WTC11 (cell line): ENCODE results near the gene DNAH11. TPM values are rescaled to one million over a fixed set of nuclear protein-coding genes. Genes with fewer than 3 reads are reported as not detected.

Experiments used
- ATAC-seq: fragments of 200-7000 bp; cut with Tn5 transposase; 2 replicates; pipeline ENCODE4 v1.10.0; 2021; ENCODE audit warnings: mild to moderate bottlenecking, moderate library complexity
- CTCF ChIA-PET: fragments of 300-600 bp; sonication (Branson Sonifier 250); formaldehyde crosslinking; loops from one replicate; lab custom pipeline; 2021; ENCODE audit warnings: antibody characterized with exemption; lab: Charles Lee
- POLR2A ChIA-PET: fragments of 350-600 bp; sonication (Branson Sonifier 250); formaldehyde crosslinking; loops from one replicate; lab custom pipeline; 2021; ENCODE audit warnings: antibody characterized with exemption; lab: Charles Lee
- DNase-seq: peaks from one replicate; pipeline ENCODE4 v3.0.0; 2021; ENCODE audit warnings: low spot score
- H3K27ac Mint-ChIP-seq: 2 replicates; pipeline ENCODE4 v1.8.0; 2021; ENCODE audit warnings: mixed read lengths
- H3K27me3 Mint-ChIP-seq: 2 replicates; pipeline ENCODE4 v1.8.0; 2021; ENCODE audit warnings: low read depth, mild to moderate bottlenecking, moderate library complexity, mixed read lengths
- H3K36me3 Mint-ChIP-seq: 2 replicates; pipeline ENCODE4 v1.8.0; 2021; ENCODE audit warnings: mixed read lengths
- H3K4me1 Mint-ChIP-seq: 2 replicates; pipeline ENCODE4 v1.8.0; 2022; ENCODE audit warnings: mixed read lengths
- H3K4me3 Mint-ChIP-seq: 2 replicates; pipeline ENCODE4 v1.8.0; 2021; ENCODE audit warnings: mild to moderate bottlenecking, moderate library complexity, mixed read lengths
- H3K9me3 Mint-ChIP-seq: 2 replicates; pipeline ENCODE4 v1.8.0; 2021; ENCODE audit warnings: mixed read lengths
- E2F4 ChIP-seq: sonication (generic); formaldehyde crosslinking; IDR thresholded peaks from 2 replicates; pipeline ENCODE4 v1.8.1; 2022; ENCODE audit warnings: low read depth, mild to moderate bottlenecking, moderate library complexity, missing genetic modification reagents, borderline replicate concordance
- ELF4 ChIP-seq: sonication (generic); formaldehyde crosslinking; IDR thresholded peaks from 2 replicates; pipeline ENCODE4 v1.8.1; 2022; ENCODE audit warnings: low read depth, mild to moderate bottlenecking, moderate library complexity, missing genetic modification reagents
- EMX1 ChIP-seq: fragments of 250-450 bp; sonication (Bioruptor Pico); IDR thresholded peaks from 2 replicates; pipeline ENCODE4 v1.8.0; 2021; ENCODE audit warnings: mild to moderate bottlenecking
- NFE2L1 ChIP-seq: sonication (generic); formaldehyde crosslinking; IDR thresholded peaks from 2 replicates; pipeline ENCODE4 v1.8.1; 2023; ENCODE audit warnings: missing genetic modification reagents
- PRRX2 ChIP-seq: fragments of 250-450 bp; sonication (Bioruptor Pico); IDR thresholded peaks from 2 replicates; pipeline ENCODE4 v1.8.0; 2021; ENCODE audit warnings: mild to moderate bottlenecking
- SMAD3 ChIP-seq: sonication (generic); formaldehyde crosslinking; IDR thresholded peaks from 2 replicates; pipeline ENCODE4 v1.8.0; 2022; ENCODE audit warnings: missing genetic modification reagents, mild to moderate bottlenecking, borderline replicate concordance
- TCF7 ChIP-seq: sonication (generic); formaldehyde crosslinking; IDR thresholded peaks from 2 replicates; pipeline ENCODE4 v1.8.0; 2022; ENCODE audit warnings: mild to moderate bottlenecking, low read depth, missing genetic modification reagents, moderate library complexity
- TP53 ChIP-seq: sonication (generic); formaldehyde crosslinking; IDR thresholded peaks from 2 replicates; pipeline ENCODE4 v1.8.1; 2023; ENCODE audit warnings: mild to moderate bottlenecking, missing genetic modification reagents
- ZNF121 ChIP-seq: sonication (generic); formaldehyde crosslinking; IDR thresholded peaks from 2 replicates; pipeline ENCODE4 v1.8.0; 2023; ENCODE audit warnings: missing genetic modification reagents
- ZNF416 ChIP-seq: fragments of 250-450 bp; sonication (Bioruptor Pico); IDR thresholded peaks from 2 replicates; pipeline ENCODE4 v1.9.0; 2021; ENCODE audit warnings: mild to moderate bottlenecking, inconsistent platforms
- ZNF423 ChIP-seq: fragments of 250-450 bp; sonication (Bioruptor Pico); IDR thresholded peaks from 2 replicates; pipeline ENCODE4 v2.1.2; 2022; ENCODE audit warnings: mild to moderate bottlenecking, moderate library complexity
- ZNF512 ChIP-seq: sonication (generic); formaldehyde crosslinking; IDR thresholded peaks from 2 replicates; pipeline ENCODE4 v1.8.1; 2022; ENCODE audit warnings: missing genetic modification reagents, borderline replicate concordance
- ZNF671 ChIP-seq: fragments of 250-450 bp; sonication (Bioruptor Pico); IDR thresholded peaks from 2 replicates; pipeline ENCODE4 v1.8.0; 2021; ENCODE audit warnings: mild to moderate bottlenecking
- total RNA-seq: library from RNA; stranded (reverse); gene quantifications from 3 replicates; pipeline ENCODE4 v1.2.3, GENCODE V29; 2021
- TF ChIP-seq, protein P1 (sequence below): sonication (generic); formaldehyde crosslinking; IDR thresholded peaks from 2 replicates; pipeline ENCODE4 v1.8.1; 2023; ENCODE audit warnings: mild to moderate bottlenecking, missing genetic modification reagents, moderate library complexity
- TF ChIP-seq, protein P2 (sequence below): sonication (generic); formaldehyde crosslinking; IDR thresholded peaks from 2 replicates; pipeline ENCODE4 v1.8.0; 2023; ENCODE audit warnings: missing genetic modification reagents, mild to moderate bottlenecking, borderline replicate concordance
- TF ChIP-seq, protein P3 (sequence below): sonication (generic); formaldehyde crosslinking; IDR thresholded peaks from 2 replicates; pipeline ENCODE4 v1.8.1; 2023; ENCODE audit warnings: mild to moderate bottlenecking, missing genetic modification reagents, borderline replicate concordance

The DNAH11 gene
- total RNA-seq, 1 experiment from 2014 or later: 6.4 TPM

DNA sequence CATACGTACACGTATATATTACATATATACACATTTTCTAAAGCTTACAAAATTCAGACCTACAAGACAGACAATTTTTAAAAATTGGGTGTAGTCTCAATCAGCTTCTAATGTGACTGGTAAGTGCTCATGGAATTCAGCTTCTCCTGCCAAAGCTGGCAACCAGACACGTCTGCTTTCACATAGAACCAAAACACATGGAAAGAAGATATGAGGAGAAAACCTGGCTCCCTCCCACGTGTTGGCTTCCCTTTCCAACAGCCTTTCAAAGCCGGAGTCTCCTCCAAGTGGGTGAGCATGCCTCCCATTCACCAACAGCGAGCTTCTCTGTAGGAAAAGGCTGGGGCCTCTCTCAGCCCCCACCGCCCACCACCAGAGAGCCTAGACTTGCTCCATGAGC is 369.5 kb downstream of the DNAH11 start:
- no peaks in the 10 kb centered on the region for H3K27me3 Mint-ChIP-seq
- H3K4me1 Mint-ChIP-seq: peaks cover 5% of the 10 kb centered on the region
- no peak overlapping the region for H3K4me3 Mint-ChIP-seq
- ATAC-seq (no peak), DNase-seq (no peak)
- TF ChIP-seq ELF4 (CRISPR knock-in tag) (no peak), ZNF512 (CRISPR knock-in tag) (no peak), ZNF423 (no peak), NFE2L1 (CRISPR knock-in tag) (no peak), ZNF121 (no peak), TP53 (CRISPR knock-in tag) (no peak), ZNF671 (no peak), E2F4 (CRISPR knock-in tag) (no peak), SMAD3 (CRISPR knock-in tag) (no peak), PRRX2 (CRISPR knock-in tag) (no peak), EMX1 (CRISPR knock-in tag) (no peak), TCF7 (CRISPR knock-in tag) (no peak), ZNF416 (no peak)
- TF ChIP-seq, protein P1, sequence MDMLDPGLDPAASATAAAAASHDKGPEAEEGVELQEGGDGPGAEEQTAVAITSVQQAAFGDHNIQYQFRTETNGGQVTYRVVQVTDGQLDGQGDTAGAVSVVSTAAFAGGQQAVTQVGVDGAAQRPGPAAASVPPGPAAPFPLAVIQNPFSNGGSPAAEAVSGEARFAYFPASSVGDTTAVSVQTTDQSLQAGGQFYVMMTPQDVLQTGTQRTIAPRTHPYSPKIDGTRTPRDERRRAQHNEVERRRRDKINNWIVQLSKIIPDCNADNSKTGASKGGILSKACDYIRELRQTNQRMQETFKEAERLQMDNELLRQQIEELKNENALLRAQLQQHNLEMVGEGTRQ (CRISPR knock-in tag): no peak
- TF ChIP-seq, protein P2, sequence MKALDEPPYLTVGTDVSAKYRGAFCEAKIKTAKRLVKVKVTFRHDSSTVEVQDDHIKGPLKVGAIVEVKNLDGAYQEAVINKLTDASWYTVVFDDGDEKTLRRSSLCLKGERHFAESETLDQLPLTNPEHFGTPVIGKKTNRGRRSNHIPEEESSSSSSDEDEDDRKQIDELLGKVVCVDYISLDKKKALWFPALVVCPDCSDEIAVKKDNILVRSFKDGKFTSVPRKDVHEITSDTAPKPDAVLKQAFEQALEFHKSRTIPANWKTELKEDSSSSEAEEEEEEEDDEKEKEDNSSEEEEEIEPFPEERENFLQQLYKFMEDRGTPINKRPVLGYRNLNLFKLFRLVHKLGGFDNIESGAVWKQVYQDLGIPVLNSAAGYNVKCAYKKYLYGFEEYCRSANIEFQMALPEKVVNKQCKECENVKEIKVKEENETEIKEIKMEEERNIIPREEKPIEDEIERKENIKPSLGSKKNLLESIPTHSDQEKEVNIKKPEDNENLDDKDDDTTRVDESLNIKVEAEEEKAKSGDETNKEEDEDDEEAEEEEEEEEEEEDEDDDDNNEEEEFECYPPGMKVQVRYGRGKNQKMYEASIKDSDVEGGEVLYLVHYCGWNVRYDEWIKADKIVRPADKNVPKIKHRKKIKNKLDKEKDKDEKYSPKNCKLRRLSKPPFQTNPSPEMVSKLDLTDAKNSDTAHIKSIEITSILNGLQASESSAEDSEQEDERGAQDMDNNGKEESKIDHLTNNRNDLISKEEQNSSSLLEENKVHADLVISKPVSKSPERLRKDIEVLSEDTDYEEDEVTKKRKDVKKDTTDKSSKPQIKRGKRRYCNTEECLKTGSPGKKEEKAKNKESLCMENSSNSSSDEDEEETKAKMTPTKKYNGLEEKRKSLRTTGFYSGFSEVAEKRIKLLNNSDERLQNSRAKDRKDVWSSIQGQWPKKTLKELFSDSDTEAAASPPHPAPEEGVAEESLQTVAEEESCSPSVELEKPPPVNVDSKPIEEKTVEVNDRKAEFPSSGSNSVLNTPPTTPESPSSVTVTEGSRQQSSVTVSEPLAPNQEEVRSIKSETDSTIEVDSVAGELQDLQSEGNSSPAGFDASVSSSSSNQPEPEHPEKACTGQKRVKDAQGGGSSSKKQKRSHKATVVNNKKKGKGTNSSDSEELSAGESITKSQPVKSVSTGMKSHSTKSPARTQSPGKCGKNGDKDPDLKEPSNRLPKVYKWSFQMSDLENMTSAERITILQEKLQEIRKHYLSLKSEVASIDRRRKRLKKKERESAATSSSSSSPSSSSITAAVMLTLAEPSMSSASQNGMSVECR (CRISPR knock-in tag): no peak
- TF ChIP-seq, protein P3, sequence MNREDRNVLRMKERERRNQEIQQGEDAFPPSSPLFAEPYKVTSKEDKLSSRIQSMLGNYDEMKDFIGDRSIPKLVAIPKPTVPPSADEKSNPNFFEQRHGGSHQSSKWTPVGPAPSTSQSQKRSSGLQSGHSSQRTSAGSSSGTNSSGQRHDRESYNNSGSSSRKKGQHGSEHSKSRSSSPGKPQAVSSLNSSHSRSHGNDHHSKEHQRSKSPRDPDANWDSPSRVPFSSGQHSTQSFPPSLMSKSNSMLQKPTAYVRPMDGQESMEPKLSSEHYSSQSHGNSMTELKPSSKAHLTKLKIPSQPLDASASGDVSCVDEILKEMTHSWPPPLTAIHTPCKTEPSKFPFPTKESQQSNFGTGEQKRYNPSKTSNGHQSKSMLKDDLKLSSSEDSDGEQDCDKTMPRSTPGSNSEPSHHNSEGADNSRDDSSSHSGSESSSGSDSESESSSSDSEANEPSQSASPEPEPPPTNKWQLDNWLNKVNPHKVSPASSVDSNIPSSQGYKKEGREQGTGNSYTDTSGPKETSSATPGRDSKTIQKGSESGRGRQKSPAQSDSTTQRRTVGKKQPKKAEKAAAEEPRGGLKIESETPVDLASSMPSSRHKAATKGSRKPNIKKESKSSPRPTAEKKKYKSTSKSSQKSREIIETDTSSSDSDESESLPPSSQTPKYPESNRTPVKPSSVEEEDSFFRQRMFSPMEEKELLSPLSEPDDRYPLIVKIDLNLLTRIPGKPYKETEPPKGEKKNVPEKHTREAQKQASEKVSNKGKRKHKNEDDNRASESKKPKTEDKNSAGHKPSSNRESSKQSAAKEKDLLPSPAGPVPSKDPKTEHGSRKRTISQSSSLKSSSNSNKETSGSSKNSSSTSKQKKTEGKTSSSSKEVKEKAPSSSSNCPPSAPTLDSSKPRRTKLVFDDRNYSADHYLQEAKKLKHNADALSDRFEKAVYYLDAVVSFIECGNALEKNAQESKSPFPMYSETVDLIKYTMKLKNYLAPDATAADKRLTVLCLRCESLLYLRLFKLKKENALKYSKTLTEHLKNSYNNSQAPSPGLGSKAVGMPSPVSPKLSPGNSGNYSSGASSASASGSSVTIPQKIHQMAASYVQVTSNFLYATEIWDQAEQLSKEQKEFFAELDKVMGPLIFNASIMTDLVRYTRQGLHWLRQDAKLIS (CRISPR knock-in tag): no peak
- no peaks in the 10 kb centered on the region for H3K9me3 Mint-ChIP-seq
- POLR2A ChIA-PET: no interaction called here
- H3K36me3 Mint-ChIP-seq: peaks cover 84% of the 10 kb centered on the region
- CTCF ChIA-PET: interaction anchor here (0.6 kb wide), 1 partner anchor 27 kb away, joined by 3 read pairs; no protein-coding TSS in a partner anchor
- no peak overlapping the region for H3K27ac Mint-ChIP-seq
